ENCODE results near the gene SLC12A4.
"Not testable (repeated sequence)": the region's sequence is repeated elsewhere in the genome, so short reads cannot be mapped to it uniquely, and the experiment has no call there.

SLC12A4 gene

GRCh38 chr16:67987460-67988160, 19.2 kb upstream of the SLC12A4 start:
- no peak for DNase-seq (ENCODE audit: low spot score)

DNA sequence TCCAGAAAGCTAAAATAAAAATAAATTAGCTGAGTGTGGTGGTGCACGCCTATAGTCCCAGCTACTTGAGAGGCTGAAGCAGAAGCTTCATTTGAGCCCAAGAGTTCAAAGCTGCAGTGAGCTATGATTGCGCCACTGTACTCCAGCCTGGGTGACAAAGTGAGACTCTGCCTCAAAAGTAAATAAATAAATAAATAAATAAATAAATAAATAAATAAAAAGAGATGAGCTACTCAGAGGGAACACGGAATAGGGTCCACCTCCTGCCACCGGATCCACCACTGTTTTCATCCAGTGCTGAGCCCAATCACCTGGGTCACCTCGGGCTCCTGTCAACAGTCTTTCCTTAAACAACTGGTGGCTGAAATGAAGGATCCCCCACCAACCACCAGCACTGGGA, 18.5 kb upstream of the SLC12A4 start:
- no peak for DNase-seq (ENCODE audit: low spot score)

- no peak for DNase-seq (ENCODE audit: low spot score)
These were observed 13.7 kb upstream of the SLC12A4 start for GRCh38 chr16:67982011-67982696.

DNA sequence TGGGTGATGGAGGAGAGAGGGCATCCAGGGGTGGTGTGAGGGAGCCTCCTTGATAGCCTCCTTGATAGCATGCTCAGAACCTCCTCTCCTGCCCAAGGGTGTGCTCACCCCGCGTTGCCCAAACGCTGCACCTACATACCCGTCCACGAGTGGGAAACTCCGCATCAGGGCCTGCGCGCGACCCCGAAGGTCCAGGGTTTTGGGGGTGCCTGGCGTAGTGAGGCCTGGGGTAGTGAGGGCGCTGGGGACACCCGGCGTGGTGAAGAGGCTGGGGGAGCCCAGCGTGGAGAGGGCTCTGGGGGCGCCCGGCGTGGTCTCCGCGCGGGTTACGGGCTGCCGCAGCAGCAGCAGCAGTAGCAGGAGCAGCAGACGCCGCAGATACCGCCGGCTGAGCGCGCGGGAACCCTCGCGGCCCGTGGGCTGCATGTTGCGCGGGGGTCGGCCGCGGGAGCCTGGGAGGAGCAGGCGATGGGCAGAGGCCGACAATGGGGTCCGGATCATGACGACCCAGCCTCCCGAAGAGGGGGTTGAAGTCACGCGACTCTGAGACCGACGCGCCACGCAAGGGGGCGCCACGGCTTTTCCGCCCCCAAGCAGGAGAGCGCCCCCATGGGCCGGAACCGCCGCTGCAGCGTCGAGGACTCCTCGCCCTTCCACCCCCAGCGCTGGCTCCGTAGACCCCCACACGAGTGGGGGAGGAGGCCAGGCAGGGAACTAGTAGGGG, 11.7 kb upstream of the SLC12A4 start, which contains the start of gene DPEP3:
Gene DPEP3, minus strand, starts transcription at position 545 of the 724 bp plus-strand sequence. Its CDS starts 119 bp downstream, at position 426.
- no peak for DNase-seq (ENCODE audit: low spot score)

GRCh38 chr16:67977469-67978227, 9.2 kb upstream of the SLC12A4 start:
- DNase-seq (ENCODE audit: low spot score), result no peak

- DNase-seq (ENCODE audit: low spot score), result no peak
These were observed 8.6 kb upstream of the SLC12A4 start for GRCh38 chr16:67977005-67977404.

DNA sequence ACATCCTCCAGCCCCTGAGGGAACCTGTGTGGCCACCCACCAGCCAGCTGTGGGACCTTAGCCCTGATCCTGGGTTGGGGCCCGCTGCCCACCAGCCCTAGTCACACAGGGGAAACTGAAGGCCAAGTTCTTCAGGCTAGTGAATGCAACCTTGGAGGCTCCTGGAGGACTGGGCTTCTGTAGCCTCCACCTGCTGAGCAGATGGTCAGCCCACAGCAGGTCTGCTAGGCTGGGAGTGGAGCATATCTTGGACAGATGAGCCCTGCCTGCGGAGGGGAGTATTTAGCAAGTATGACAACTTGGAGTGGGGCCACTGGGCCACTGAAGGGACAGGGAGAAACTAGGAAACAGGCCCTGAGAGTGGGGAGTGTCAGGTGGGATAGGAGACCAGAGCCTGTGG, 7.8 kb upstream of the SLC12A4 start:
- DNase-seq (ENCODE audit: low spot score), result no peak

GRCh38 chr16:67975321-67976105, 7.1 kb upstream of the SLC12A4 start:
- DNase-seq (ENCODE audit: low spot score), result no peak

GRCh38 chr16:67972285-67972684, 3.8 kb upstream of the SLC12A4 start:
- not testable (repeated sequence) for DNase-seq (ENCODE audit: low spot score)

- DNase-seq (ENCODE audit: low spot score), result no peak
These were observed 2.7 kb upstream of the SLC12A4 start for GRCh38 chr16:67971111-67971510.

GRCh38 chr16:67969254-67970039, 1.0 kb upstream of the SLC12A4 start:
- DNase-seq (ENCODE audit: low spot score), result peak; percentile 16

- peak; percentile 2 for DNase-seq (ENCODE audit: low spot score)
These were observed 458 bp downstream of the SLC12A4 start for GRCh38 chr16:67967958-67968399.

DNA sequence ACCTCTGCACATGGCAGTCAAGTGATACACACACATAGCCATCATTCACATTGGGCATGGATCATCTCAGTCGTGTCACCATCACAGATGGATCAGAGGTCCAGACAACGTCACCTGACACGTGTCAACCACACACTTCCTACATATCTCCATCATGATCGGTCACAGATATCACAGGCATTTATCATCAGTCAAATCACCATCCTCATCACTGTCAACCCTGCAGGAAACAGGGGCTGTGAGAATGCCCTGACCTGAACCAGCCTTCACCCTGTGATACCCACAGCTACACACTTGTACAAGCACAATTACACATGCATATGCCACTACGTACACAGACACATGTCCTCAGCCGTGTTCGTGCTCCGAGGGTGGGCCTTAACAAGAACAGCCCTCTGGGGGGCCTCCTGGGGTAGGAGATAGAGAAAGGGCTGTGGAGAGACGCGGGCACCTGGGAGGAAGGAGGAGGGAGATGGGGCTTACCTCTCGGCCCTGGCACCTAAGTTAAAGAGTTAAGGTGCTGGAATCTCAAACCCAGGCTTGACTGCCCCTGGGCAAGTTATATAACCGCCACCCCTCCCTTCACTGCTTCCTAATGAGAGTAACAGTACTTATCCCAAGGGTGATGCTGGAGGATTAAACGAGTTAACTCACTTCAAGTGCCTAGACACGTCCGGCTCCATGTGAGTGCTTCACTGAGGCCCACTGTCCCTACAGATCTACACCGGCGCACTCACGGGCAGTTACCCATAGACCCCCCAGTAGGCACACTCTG, 1.1 kb downstream of the SLC12A4 start:
- DNase-seq (ENCODE audit: low spot score), result peak; percentile 30

DNA sequence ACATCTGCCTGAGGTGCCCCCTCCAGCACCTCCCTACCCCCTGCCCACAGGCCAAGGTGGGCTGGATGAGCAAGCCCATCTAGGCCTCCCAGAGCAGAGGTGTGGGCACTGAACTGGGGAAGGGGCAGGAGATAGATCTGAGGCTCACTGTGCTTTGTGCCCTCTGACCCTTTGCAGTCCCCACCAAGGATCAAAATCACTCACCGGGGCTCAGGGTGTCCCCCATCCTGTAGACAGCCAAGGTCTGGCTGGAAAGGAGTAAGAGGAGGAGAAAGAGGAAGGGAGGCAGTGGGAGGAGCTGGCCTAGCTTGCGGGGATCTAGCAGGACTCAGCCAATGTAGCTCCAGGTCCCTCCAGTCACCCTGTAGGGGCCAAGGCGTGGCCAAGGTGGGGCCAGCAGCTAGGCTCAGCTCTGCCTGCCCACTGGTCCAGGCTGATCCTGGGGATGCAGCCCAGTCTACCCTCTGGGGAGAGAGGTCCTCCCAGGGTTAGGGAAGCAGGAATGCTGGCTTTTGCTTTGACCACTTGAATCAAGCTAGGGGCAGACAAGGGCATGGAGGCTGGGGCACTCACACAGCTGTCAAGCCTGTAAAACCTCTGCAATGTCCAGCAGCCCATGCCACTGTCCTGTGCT, 1.8 kb downstream of the SLC12A4 start:
- DNase-seq (ENCODE audit: low spot score), result no peak

- DNase-seq (ENCODE audit: low spot score), result no peak
These were observed 2.5 kb downstream of the SLC12A4 start for GRCh38 chr16:67965668-67966548.

DNA sequence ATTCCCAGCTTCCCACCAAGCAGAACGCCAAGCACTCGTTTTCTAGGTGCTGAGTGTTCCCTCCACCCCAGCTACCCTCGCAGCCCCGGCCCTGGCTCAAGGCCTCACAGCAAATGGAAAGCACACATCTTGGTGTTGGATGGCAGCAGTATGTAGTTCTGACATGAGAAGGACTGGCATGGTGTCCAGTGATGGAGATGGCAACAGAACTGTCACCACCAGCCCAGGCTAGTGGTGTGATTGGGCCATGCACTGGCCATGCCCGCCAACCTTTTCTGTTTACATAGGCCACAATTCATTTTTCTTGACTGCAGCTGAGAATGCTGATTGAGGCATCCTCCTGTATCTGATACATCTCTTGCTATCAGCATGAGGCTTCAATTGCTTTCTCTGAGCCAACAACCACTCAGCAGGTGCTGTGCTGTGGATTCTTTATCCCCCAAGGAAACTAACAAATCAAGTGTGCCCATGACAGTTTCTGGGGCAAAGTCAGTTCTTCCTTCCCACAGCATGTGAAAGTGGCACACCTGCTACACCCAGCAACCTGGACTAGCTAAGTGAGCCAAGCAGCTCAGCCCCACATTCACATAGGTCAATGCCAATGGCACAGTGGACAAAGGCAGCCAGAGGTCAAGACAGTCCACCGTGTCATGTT, 3.8 kb downstream of the SLC12A4 start:
- DNase-seq (ENCODE audit: low spot score), result no peak

GRCh38 chr16:67963662-67964321, 4.6 kb downstream of the SLC12A4 start:
- DNase-seq (ENCODE audit: low spot score), result no peak

Measured in CD4-positive, alpha-beta T cell treated with Interleukin-15 for 4 hours (primary cell).